ENCODE measurements around the gene LBR.

The LBR gene

GRCh38 chr1:225460737-225461532, 33.1 kb upstream of the LBR start:
- H3K4me3 ChIP-seq (ENCODE audit: low read depth, low read length): no peak overlapping the region
- DNase-seq (ENCODE audit: low read depth): no peak
- TF ChIP-seq CTCF (conservative IDR thresholded peaks at IDR 0.05; ENCODE audit: low read depth, low read length): no peak

GRCh38 chr1:225460021-225460736, 32.3 kb upstream of the LBR start:
- H3K4me3 ChIP-seq (ENCODE audit: low read depth, low read length): no peak overlapping the region
- no peak for DNase-seq (ENCODE audit: low read depth)
- peak; percentile 12 for TF ChIP-seq CTCF (conservative IDR thresholded peaks at IDR 0.05; ENCODE audit: low read depth, low read length)

GRCh38 chr1:225458222-225458631, 30.4 kb upstream of the LBR start:
- peak; percentile 79 for DNase-seq (ENCODE audit: low read depth)
- TF ChIP-seq CTCF (conservative IDR thresholded peaks at IDR 0.05; ENCODE audit: low read depth, low read length): no peak
- no peak overlapping the region for H3K4me3 ChIP-seq (ENCODE audit: low read depth, low read length)

GRCh38 chr1:225454733-225455132, 26.9 kb upstream of the LBR start:
- no peak overlapping the region for H3K4me3 ChIP-seq (ENCODE audit: low read depth, low read length)
- peak; percentile 74 for DNase-seq (ENCODE audit: low read depth)
- no peak for TF ChIP-seq CTCF (conservative IDR thresholded peaks at IDR 0.05; ENCODE audit: low read depth, low read length)

- no peak overlapping the region for H3K4me3 ChIP-seq (ENCODE audit: low read depth, low read length)
- peak; percentile 62 for DNase-seq (ENCODE audit: low read depth)
- no peak for TF ChIP-seq CTCF (conservative IDR thresholded peaks at IDR 0.05; ENCODE audit: low read depth, low read length)
Measured at GRCh38 chr1:225453797-225454648, 26.2 kb upstream of the LBR start.

DNA sequence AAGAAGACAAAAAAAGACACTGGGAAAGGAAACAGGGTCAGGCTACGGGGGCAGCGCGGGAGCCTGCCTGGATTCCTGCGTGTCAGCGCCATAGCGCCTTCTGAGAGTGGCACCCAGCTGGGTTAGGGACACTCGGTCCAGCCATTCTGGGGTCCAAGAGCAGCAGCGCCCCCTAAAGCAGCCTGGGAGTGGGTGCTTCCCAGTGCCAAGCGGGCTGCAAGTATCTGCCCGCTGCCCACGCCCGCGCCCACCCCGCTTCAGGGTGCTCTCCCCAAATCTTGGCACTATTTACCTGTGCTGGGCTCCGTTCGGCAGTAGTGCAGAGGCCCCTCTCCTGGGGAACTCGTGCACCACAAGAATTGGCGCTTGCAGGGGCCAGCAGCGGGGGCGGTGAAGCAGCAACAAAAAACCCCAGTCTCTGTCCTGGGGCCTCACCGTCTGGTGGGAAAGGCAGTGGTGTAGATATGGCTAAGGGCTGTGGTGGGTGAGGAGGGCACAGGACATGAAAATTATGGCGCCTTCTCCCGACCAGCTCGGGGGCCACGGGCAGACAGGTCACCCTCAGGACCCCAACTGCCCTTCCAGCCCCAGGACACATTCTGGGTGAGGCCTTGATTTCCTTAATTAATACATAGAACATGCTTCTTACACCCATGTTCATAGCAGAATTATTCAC, 24.1 kb upstream of the LBR start:
- no peak overlapping the region for H3K4me3 ChIP-seq (ENCODE audit: low read depth, low read length)
- TF ChIP-seq CTCF (conservative IDR thresholded peaks at IDR 0.05; ENCODE audit: low read depth, low read length): no peak
- no peak for DNase-seq (ENCODE audit: low read depth)
